HG02623 (cell line): Measurements from ENCODE around the gene RNF214.
A peak's percentile ranks its signal among the peaks of the same experiment; 100 is the strongest.
"Not testable (repeated sequence)": the region's sequence is repeated elsewhere in the genome, so short reads cannot be mapped to it uniquely, and the experiment has no call there.

Experiments used
- ATAC-seq: cut with Tn5 transposase; IDR thresholded peaks from one replicate; pipeline ENCODE4 v1.9.1; 2021; ENCODE audit warnings: moderate library complexity; ENCODE audit not compliant: unreplicated experiment

Gene RNF214

DNA sequence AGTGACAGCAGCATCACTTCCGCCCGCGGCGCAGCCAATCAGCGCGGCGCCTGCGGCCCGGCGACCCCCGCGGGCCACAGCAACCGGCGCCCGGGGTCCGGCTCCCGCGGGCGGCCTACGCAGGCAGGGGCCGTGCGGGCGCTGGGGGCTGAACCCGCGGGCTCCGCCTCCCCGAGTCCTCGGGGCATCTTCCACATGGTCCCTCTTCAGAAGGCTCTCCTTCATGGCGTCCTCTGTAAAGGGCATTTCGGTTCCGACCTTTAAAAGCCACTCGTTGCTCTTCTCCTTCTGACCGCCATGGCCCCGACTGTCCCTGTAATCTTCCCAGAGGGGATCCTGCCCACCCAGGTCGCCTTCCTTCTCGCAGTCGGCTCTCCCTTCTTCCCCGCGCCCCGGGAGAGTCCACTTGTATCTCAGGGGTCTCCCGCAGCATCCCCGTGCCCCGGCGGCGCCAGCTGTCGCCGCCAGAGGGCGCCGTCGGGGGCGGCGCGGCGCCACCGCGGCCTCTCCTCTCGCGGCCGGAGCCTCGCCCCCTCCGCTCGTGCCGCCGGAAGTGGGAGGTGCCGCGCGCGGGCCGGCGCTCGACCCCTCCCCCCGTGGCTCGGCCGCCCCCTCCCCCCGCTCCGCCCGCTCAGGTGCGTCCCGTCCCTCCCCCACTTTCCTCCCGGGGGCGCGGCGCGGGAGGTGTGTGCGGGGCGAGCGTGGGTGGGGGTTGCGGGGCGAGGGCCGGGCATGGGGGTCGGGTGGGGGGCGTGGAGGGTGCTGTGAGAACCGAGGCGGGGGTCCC lies at the start of gene RNF214:
RNF214 (plus strand) TSS at position 580 of the 787 bp plus-strand sequence. CDS start 1,602 bp downstream, outside the sequence.
- ATAC-seq, result peak; percentile 71

DNA sequence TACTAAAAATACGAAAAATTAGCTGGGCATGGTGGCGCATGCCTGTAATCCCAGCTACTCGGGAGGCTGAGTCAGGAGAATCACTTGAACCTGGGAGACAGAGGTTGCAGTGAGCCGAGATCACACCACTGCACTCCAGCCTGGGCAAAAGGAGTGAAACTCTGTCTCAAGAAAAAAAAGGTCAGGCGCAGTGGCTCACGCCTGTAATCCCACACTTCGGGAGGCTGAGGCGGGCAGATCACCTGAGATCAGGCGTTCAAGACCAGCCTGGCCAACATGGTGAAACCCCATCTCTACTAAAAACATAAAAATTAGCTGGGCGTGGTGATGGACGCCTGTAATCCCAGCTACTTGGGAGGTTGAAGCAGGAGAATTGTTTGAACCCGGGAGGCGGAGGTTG lies 49.3 kb upstream of the RNF214 start:
- not testable (repeated sequence) for ATAC-seq

DNA sequence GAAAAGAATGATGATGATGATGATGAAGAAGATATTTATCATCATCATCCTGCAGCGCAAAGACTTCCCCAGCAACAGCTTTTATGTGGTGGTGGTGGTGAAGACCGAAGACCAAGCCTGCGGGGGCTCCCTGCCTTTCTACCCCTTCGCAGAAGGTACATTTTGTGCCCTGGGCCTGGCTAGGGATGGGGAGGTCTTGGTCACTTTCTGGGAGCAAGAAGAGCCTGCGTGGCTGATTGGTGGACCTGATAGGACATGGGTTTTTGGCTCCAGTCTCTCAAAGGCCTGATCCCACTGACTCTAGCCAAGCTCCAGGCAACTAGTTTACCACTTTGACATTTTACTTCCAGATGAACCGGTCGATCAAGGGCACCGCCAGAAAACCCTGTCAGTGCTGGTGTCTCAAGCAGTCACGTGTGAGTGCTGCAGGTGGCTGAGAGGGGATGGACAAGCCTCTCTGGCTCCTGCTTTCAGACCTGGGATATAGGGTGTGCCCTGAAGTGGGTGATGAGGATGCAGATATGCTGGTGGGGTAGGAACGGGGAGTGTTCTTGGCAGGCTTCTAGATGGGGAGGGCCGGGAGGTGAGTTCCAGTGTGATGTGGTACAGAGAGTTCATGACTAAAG lies 48.6 kb upstream of the RNF214 start:
- ATAC-seq, result no peak

DNA sequence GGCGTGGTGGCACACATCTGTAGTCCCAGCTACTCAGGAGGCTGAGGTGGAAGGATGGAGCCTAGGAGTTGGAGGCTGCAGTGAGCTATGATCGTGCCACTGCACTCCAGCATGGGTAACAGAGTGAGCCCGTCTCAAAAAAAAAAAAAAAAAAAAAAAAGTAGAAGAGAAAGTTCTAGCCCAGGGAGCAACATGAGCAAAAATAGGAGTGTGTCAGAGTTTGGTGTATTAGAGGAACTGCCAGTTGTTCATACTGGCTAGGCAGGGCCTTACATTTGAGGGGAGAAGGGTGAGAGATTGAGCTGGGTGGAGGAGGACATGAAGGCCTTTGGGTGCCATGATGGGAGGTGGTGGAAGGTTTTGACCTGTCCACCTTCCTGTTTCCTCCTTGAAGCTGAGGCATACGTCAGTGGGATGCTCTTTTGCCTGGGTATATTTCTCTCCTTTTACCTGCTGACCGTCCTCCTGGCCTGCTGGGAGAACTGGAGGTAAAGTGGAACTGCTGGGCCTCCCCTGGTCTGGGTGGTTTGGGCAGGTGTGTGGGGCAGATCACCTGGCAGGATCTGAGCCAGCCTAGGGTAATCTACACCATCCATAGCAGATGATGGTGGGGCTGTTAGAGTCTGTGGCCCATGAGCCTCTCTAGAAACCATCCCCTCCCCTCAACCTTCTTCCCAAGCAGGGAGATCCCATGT lies 46.6 kb upstream of the RNF214 start:
- ATAC-seq, result no peak

DNA sequence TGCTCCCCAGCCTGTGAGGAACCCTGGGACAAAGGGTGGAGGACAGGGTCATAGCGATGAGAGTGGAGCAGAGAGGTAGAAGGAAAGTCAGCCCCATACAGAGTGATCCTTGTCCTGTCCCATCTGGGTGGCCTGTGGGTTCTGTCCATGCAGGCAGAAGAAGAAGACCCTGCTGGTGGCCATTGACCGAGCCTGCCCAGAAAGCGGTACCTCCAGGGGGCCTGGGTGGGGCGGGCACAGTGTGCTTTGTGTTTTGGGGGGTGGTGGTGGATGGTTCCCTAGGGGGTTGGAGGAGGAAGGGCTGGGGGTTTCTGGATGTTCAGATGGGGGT lies 46.1 kb upstream of the RNF214 start:
- no peak for ATAC-seq

DNA sequence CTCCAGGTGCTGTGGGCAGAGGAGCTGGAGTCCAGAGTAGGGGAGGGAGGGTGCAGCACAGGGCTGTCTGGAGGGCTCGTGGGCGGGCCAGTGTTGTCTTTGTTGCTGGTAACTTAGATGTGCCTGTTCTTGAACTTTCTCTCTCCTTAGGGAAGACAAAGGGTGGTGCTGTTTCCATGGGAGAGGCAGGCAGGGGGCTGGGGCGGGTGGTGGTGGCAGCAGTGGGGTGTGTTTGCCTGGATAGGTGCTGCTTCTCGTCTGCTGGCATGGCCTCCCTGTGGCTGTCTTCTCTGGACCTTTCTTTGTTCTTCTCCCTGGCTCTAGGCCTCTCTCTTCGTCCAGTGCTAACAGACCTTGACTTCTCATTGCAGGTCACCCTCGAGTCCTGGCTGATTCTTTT lies 45.5 kb upstream of the RNF214 start:
- no peak for ATAC-seq

DNA sequence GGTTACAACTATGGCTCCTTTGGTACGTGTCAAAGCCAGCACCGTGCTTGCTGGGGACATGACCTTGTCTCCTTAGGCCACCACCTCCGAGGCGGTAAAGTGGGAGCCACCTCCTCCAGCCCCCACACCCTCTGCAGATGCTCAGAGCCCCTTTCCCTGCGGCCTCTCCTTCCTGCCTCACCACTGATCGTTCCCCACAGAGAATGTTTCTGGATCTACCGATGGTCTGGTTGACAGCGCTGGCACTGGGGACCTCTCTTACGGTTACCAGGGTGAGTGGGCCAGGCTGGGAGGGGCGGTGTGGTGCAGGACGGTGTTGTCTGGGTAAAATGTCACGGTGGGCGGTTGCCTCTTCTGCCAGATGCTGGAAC lies 45.1 kb upstream of the RNF214 start:
- no peak for ATAC-seq

DNA sequence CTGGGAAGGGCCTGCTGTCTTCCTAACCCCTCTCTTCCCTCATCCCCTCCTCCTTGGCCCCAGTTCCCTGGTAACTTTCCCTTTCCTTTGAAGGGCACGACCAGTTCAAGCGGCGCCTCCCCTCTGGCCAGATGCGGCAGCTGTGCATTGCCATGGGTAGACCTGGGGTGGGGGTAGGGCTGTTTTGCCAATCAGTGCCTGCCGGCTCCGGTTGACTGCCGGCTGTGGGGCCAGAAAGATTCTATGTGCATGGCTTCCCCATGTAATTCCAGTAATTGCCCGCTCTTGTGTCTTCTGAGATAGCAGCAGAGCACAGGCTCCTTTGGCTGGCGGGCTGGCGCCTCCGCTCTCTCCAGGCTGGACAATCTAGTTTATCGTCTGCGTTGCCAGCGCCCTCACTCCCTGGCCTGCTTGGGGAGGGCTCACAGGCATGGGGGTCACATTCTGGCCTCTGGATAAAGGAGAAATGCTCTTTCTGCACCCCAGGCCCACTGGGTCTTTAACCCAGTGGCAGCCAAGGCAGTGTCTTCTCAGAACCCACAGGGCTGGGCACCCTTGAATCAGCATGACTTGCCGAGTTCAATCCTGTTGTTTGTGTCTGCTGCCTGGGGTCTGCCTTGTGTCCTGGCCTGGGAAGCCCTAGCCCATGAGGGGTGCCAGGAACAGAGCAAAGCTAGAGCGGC lies 44.5 kb upstream of the RNF214 start:
- ATAC-seq, result no peak

DNA sequence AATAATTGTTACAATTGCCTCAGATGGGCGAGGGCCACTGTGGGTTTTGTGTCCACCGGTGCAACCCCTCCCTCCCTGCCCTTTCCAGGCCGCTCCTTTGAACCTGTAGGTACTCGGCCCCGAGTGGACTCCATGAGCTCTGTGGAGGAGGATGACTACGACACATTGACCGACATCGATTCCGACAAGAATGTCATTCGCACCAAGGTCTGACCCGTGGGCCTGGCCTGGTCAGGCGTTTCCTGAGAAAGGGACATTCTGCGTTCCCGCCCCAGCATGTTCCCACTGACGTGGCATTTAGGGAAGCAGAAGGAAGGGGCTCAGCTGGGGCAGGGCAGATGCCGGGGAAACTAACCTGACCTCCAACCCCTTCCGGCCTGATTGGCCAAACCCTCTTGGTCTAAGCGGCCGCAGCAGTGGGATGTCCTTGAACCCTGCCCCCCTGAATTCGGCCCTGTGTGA lies 43.8 kb upstream of the RNF214 start:
- no peak for ATAC-seq

DNA sequence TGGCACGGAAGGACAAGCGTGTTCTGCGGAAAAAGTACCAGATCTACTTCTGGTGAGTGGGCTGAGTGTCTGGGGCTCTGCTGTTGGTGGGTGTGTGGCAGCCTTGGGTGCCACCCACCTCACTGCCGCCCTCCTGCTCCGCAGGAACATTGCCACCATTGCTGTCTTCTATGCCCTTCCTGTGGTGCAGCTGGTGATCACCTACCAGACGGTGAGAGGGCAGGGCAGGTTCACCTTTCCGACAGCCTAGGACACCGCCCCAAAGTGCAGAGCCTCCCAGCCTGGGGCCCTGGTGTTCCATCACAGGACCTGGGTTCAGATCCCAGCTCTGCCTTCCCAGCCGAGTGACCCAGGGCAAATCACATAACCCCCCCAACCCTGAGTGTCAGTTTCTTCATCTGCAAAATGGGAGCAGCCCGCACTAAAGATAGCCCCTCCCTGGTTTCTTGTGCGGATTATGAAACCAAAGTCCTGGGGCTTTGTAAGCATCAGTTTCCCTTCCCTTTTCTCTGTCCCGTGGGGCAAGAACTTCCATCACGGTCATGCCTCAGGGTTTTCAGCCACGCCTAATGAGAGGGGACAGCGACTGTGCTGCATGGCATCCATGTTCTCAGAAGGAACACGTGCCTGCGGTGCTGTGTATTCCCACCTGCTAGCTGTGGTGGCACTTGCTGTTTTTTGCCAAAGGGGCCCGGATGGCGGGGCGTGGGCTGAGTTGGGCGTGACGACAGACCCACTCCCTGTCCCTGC lies 43.1 kb upstream of the RNF214 start:
- no peak for ATAC-seq

DNA sequence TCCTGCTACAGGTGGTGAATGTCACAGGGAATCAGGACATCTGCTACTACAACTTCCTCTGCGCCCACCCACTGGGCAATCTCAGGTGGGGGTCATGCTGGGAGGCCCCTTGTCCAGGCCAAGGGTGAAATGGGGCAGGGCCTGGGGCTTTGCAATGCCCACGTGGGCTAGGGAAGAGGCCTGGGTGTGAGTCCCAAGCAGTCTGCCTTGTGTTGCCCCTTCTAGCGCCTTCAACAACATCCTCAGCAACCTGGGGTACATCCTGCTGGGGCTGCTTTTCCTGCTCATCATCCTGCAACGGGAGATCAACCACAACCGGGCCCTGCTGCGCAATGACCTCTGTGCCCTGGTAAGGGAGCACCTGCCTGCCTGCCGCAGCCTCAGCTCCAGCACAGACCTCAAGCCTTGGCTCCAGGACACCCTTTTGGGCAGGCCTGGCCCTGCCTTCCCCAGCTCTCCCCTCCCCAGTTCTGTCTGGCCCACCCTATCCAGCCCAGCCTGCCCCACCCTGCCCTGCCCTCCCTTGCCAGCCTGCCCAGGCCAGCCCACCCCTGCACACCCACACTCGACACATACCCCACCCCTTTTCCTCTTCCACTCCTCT lies 42.4 kb upstream of the RNF214 start:
- ATAC-seq, result no peak

DNA sequence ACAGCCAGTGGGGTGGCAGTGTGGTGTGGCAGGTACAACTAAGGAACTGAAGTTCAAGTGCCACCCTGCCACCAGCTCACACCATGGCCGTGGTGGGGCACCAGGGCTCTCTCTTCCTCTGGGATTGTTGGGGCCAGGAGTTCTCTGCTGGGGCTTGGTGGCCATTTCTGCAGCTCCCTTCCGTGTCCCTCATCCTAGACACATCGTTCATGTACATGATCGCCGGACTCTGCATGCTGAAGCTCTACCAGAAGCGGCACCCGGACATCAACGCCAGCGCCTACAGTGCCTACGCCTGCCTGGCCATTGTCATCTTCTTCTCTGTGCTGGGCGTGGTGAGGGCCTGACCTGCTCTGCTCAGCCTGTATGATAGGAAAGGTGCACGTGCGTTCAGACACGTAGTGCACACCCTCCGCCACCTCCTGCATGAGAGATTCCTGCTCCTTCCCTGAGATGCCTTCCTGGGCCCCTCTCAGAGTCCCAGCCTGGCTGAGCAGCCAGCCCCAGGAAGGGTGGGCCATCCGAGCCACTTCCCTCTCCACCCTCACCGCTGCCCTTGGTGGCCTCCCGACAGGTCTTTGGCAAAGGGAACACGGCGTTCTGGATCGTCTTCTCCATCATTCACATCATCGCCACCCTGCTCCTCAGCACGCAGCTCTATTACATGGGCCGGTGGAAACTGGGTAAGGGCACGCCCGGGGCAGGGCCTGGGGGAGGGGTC lies 40.6 kb upstream of the RNF214 start:
- no peak for ATAC-seq

DNA sequence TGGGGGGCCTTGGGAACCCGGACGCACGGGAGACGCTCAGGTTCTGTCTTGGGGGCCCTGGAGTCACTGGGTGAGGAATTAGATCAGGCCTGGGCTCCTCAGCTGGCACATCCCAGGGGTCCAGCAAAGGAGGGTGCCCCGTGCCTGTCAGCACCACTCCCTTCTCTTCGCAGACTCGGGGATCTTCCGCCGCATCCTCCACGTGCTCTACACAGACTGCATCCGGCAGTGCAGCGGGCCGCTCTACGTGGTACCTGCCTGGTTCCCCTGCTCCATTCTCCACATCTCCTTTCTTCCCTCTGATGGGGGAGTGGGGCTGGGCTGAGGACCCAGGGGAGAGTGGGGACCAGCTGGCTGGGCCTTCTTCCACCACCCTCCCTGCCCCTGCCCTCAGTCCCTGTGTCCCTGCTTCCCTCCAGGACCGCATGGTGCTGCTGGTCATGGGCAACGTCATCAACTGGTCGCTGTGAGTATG lies 40.0 kb upstream of the RNF214 start:
- ATAC-seq, result no peak

DNA sequence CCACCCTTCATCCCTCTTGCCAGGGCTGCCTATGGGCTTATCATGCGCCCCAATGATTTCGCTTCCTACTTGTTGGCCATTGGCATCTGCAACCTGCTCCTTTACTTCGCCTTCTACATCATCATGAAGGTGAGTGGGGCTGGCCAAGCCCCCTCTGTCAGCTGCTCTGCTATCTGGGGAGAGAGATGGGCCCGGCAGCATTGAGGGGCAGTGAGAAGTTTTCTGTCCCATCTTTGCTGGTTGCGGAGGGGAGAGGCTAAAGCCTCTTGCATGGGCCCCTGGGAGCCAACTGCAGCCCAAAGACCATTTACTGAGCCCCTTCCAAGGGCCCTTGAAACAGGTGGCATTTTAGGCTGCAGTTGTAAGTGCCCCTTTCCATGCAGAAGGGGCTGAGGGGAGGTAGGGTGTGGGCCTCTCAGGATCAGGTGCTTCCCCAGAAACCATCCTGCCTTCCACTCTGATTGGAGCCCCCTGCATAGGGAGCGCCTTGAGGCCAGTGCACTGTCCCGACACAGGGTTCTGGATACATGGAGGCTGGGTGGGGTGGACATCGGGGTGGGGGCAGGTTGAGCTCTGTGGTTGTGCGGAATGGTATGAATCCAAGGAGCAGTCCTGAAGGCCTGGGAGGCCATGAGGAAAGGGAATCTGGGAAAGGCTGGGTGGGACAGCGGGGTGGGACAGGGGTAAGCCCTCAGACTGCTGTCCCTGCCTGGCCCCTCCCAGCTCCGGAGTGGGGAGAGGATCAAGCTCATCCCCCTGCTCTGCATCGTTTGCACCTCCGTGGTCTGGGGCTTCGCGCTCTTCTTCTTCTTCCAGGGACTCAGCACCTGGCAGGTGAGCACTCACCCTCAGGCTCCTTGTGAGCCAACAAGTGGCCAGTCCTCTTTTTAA lies 39.1 kb upstream of the RNF214 start:
- ATAC-seq, result no peak

DNA sequence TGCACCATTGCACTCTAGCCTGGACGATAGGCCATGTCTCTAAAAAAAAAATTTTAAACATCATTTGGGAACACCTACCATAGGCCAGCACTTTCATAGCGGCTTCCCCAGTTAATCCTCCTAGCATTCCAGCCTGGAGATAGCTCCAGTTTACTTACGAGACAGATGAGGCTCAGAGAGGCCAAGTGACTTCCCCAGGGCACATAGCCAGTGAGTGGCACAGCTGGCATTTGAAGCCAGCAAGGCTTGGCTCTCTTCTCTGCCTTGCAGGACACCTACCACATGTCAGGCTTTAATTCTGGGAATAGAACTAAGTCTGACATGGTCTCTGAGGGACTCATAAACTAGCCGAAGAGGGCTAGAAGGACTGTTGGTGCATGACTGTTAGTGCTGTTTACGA lies 38.2 kb upstream of the RNF214 start:
- ATAC-seq, result no peak

DNA sequence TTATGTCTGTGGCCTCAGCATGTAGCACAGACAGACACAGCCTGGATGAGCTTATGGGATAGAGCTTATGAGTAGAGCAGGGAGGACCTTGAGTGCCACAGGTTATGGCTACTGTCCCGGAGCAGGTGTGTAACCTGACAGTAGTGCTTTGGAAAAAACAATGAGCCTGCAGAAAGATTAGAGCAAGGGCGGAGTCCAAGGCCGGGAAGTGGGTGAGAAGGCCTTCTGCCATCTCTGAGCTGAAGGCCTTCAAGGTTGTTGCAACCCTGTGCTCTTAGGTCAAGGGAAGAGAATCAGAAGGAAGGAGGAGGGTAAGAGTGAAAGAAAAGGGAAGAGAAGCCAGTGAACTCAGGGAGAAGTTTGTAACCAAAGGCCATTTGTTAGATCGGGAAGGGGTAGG lies 37.2 kb upstream of the RNF214 start:
- no peak for ATAC-seq

DNA sequence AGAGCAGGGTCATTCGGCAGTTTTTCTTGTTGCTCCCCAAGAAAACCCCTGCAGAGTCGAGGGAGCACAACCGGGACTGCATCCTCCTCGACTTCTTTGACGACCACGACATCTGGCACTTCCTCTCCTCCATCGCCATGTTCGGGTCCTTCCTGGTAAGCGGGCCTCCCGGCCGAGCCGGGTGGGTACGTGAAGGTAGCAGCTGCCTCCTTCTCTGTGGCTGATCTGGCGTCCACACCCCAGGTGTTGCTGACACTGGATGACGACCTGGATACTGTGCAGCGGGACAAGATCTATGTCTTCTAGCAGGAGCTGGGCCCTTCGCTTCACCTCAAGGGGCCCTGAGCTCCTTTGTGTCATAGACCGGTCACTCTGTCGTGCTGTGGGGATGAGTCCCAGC lies 36.7 kb upstream of the RNF214 start:
- ATAC-seq, result no peak

DNA sequence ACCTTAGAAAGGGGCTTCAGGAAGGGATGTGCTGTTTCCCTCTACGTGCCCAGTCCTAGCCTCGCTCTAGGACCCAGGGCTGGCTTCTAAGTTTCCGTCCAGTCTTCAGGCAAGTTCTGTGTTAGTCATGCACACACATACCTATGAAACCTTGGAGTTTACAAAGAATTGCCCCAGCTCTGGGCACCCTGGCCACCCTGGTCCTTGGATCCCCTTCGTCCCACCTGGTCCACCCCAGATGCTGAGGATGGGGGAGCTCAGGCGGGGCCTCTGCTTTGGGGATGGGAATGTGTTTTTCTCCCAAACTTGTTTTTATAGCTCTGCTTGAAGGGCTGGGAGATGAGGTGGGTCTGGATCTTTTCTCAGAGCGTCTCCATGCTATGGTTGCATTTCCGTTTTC lies 35.5 kb upstream of the RNF214 start:
- no peak for ATAC-seq
